BJ (cell line): ENCODE results near the gene TEK. TPM values are rescaled to one million over a fixed set of nuclear protein-coding genes. Genes with fewer than 3 reads are reported as not detected.

Experiments used
- CTCF ChIA-PET: fragments of 350-600 bp; formaldehyde crosslinking; extraction: SDS; loops from one replicate; lab custom pipeline; 2021; ENCODE audit warnings: antibody characterized with exemption, inconsistent platforms; lab: Yijun Ruan, JAX
- POLR2A ChIA-PET: fragments of 300-600 bp; sonication (Branson Sonifier 250); formaldehyde crosslinking; extraction: SDS; loops from one replicate; lab custom pipeline; 2021; ENCODE audit warnings: antibody characterized with exemption; lab: Charles Lee
- DNase-seq: peaks from one replicate; pipeline ENCODE4 v3.0.0-alpha.2; 2011; ENCODE audit warnings: low read depth
- H3K27me3 ChIP-seq: 2 replicates; pipeline ENCODE4 v1.6.0; 2011; ENCODE audit warnings: low read length; ENCODE audit not compliant: control insufficient read depth, insufficient read depth
- H3K36me3 ChIP-seq: 2 replicates; pipeline ENCODE4 v1.5.1; 2011; ENCODE audit warnings: low read length; ENCODE audit not compliant: control insufficient read depth, insufficient read depth
- H3K4me3 ChIP-seq: 2 replicates; pipeline ENCODE4 v1.5.1; 2011; ENCODE audit warnings: low read depth, mild to moderate bottlenecking, control low read depth, low read length
- CTCF ChIP-seq: IDR thresholded peaks from 2 replicates; pipeline ENCODE4 v1.5.1; 2011; ENCODE audit warnings: low read depth, mild to moderate bottlenecking, control low read depth, inconsistent platforms, low read length, moderate library complexity; ENCODE audit not compliant: insufficient read depth
- polyA plus RNA-seq: library from polyadenylated mRNA; depleted of rRNA; stranded (reverse); fragments of >200 nt; gene quantifications from 2 replicates; pipeline ENCODE4 v1.2.3, GENCODE V29; 2011

The TEK gene
- polyA plus RNA-seq, 1 experiment: 0.60 TPM

GRCh38 chr9:27078685-27079084 is 30.3 kb upstream of the TEK start:
- POLR2A ChIA-PET: no interaction called here
- TF ChIP-seq CTCF: no peak
- CTCF ChIA-PET: no interaction called here
- DNase-seq: no peak
- Histone ChIP-seq H3K36me3 (no peaks in the 10 kb centered on the region), H3K4me3 (no peak overlapping the region), H3K27me3 (no peaks in the 10 kb centered on the region)

- no peak for DNase-seq
- CTCF ChIA-PET: interaction anchor here (0.6 kb wide), 1 partner anchor 162 kb away, joined by 4 read pairs; no protein-coding TSS in a partner anchor
Measured at GRCh38 chr9:27085456-27085855, 23.6 kb upstream of the TEK start.

GRCh38 chr9:27086818-27087680 is 22.0 kb upstream of the TEK start:
- Histone ChIP-seq H3K36me3 (no peaks in the 10 kb centered on the region), H3K27me3 (no peaks in the 10 kb centered on the region), H3K4me3 (no peak overlapping the region)
- no peak for TF ChIP-seq CTCF
- POLR2A ChIA-PET: no interaction called here
- peak; percentile 37 for DNase-seq
- CTCF ChIA-PET: no interaction called here

More at GRCh38 chr9:27085456-27085855, 23.6 kb upstream of the TEK start:
- POLR2A ChIA-PET: no interaction called here
- Histone ChIP-seq H3K27me3 (no peaks in the 10 kb centered on the region), H3K4me3 (no peak overlapping the region), H3K36me3 (no peaks in the 10 kb centered on the region)
- TF ChIP-seq CTCF: no peak

- peak; percentile 41 for DNase-seq
- no peak overlapping the region for H3K4me3 ChIP-seq
- H3K27me3 ChIP-seq: no peaks in the 10 kb centered on the region
- ChIA-PET CTCF (no interaction called here), POLR2A (no interaction called here)
- TF ChIP-seq CTCF: no peak
- no peaks in the 10 kb centered on the region for H3K36me3 ChIP-seq
Measured at GRCh38 chr9:27088981-27089380, 20.0 kb upstream of the TEK start.

- TF ChIP-seq CTCF: no peak
- ChIA-PET CTCF (no interaction called here), POLR2A (interaction anchor here (0.6 kb wide), 1 partner anchor 46 kb away, joined by 3 read pairs; no protein-coding TSS in a partner anchor)
- DNase-seq: no peak
- Histone ChIP-seq H3K36me3 (no peaks in the 10 kb centered on the region), H3K4me3 (no peak overlapping the region), H3K27me3 (no peaks in the 10 kb centered on the region)
Measured at GRCh38 chr9:27089706-27090105, 19.3 kb upstream of the TEK start.
